H1 (cell line): ENCODE results near the gene STAU1. TPM values are rescaled to one million over a fixed set of nuclear protein-coding genes. Genes with fewer than 3 reads are reported as not detected.

Experiments used
- CBX8 ChIP-seq: fragments of 300-800, 300-1000 bp; sonication (generic); IDR thresholded peaks from 2 replicates; pipeline ENCODE4 v1.7.1; 2016; ENCODE audit warnings: low read depth, low read length, borderline replicate concordance
- CEBPB ChIP-seq: IDR thresholded peaks from 2 replicates; pipeline ENCODE4 v1.6.1; 2012; ENCODE audit warnings: low read depth, low read length
- POLR2A ChIP-seq, 2 experiments: IDR thresholded peaks; 1 replicate in 1 of 2; 2 replicates in 1 of 2; pipeline ENCODE4 v1.6.1; 2011; ENCODE audit warnings: low read depth in 2 of 2, low read length in 2 of 2, mild to moderate bottlenecking in 2 of 2; ENCODE audit errors: control extremely low read depth in 1 of 2
- SP1 ChIP-seq: IDR thresholded peaks from 2 replicates; pipeline ENCODE4 v1.6.1; 2011; ENCODE audit warnings: low read depth, low read length
- SP2 ChIP-seq: IDR thresholded peaks from 2 replicates; pipeline ENCODE4 v1.6.1; 2012; ENCODE audit warnings: mild to moderate bottlenecking, low read length, inconsistent platforms
- polyA plus RNA-seq, 7 experiments: library from polyadenylated mRNA; depleted of rRNA in 3 of 7; stranded (reverse) in 5 of 7; unstranded in 2 of 7; fragments of >200 nt in 5 of 7; fragments of 200-250 nt in 2 of 7; gene quantifications; 1 replicate in 5 of 7; 2 replicates in 1 of 7; 4 replicates in 1 of 7; pipeline versions ENCODE4 v1.2.1 to v1.2.3, GENCODE V29; 2011 to 2013; ENCODE audit warnings: missing spikeins in 2 of 7, mixed read lengths in 2 of 7
- total RNA-seq: library from RNA; stranded (reverse); fragmentation: NEBNext Ultra II Directional; extraction: Animal tissue kit (Norgen Biotek cat#: 25700); gene quantifications from 2 replicates; pipeline ENCODE4 v1.2.1, GENCODE V29; 2021

Gene STAU1
- total and polyA plus RNA-seq, 2 of the 8 experiments (the other 6 are each of a cell fraction or from before 2014, with no cell fraction given) = 41.4 to 107 TPM

- TF ChIP-seq CEBPB = no peak
- TF ChIP-seq SP2 = no peak
- TF ChIP-seq CBX8 = no peak
- no peak for TF ChIP-seq SP1
- no peak for TF ChIP-seq POLR2A (IDR thresholded peaks at IDR 0.05; ENCODE audit: control extremely low read depth in 1 of 2, low read depth in 2 of 2, low read length in 2 of 2)
Measured at GRCh38 chr20:49237531-49237930, 49.4 kb upstream of the STAU1 start (continued).
